ENCODE data around the gene KCNA5.

- TF ChIP-seq NFE2L2 (IDR thresholded peaks at IDR 0.05; ENCODE audit: low read length) (no peak), SP2 (CRISPR knock-in tag; IDR thresholded peaks at IDR 0.05) (no peak), MZF1 (CRISPR knock-in tag; IDR thresholded peaks at IDR 0.05; ENCODE audit: borderline replicate concordance) (no peak), MAX (IDR thresholded peaks at IDR 0.05) (no peak), MTF2 (CRISPR knock-in tag; IDR thresholded peaks at IDR 0.05; ENCODE audit: borderline replicate concordance) (no peak), PREB (CRISPR knock-in tag; IDR thresholded peaks at IDR 0.05) (no peak), ZFP91 (CRISPR knock-in tag; IDR thresholded peaks at IDR 0.05; ENCODE audit: borderline replicate concordance) (no peak), ZHX2 (IDR thresholded peaks at IDR 0.05; ENCODE audit: low read depth) (no peak), ZHX2 (CRISPR knock-in tag; IDR thresholded peaks at IDR 0.05; ENCODE audit: borderline replicate concordance) (no peak), POLR2A (IDR thresholded peaks at IDR 0.05; ENCODE audit: insufficient read depth in 1 of 2, low read depth in 2 of 2, low read length in 2 of 2) (no peak), SMC3 (IDR thresholded peaks at IDR 0.05; ENCODE audit: low read length) (no peak)
- TF ChIP-seq, protein P1, sequence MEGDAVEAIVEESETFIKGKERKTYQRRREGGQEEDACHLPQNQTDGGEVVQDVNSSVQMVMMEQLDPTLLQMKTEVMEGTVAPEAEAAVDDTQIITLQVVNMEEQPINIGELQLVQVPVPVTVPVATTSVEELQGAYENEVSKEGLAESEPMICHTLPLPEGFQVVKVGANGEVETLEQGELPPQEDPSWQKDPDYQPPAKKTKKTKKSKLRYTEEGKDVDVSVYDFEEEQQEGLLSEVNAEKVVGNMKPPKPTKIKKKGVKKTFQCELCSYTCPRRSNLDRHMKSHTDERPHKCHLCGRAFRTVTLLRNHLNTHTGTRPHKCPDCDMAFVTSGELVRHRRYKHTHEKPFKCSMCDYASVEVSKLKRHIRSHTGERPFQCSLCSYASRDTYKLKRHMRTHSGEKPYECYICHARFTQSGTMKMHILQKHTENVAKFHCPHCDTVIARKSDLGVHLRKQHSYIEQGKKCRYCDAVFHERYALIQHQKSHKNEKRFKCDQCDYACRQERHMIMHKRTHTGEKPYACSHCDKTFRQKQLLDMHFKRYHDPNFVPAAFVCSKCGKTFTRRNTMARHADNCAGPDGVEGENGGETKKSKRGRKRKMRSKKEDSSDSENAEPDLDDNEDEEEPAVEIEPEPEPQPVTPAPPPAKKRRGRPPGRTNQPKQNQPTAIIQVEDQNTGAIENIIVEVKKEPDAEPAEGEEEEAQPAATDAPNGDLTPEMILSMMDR (CRISPR knock-in tag; IDR thresholded peaks at IDR 0.05), result no peak
Observed at GRCh38 chr12:5094986-5095385, 51.3 kb downstream of the KCNA5 start.

All from HepG2 (cell line).